Measurements from ENCODE around the gene DCAKD.

The DCAKD gene

DNA sequence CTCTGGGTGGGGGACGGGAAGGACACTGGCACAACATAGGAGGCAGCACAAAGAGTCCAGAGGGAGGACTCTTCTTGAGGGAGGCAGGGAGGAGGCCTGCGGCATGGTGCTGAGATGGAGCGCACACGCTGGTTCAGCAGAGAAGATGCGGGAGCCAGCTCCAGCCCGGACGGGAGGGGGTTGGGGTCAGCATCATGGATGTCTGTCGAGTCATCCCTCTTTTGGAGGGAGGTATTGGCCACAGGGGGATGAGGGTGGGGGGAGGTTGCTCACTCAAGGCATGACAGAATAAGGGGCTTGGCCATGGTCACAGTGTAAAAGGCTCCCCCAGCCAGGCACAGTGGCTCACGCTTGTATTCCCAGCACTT, 19.3 kb downstream of the DCAKD start:
- no peak for DNase-seq (ENCODE audit: low read depth in 2 of 2)
- TF ChIP-seq, protein P1, sequence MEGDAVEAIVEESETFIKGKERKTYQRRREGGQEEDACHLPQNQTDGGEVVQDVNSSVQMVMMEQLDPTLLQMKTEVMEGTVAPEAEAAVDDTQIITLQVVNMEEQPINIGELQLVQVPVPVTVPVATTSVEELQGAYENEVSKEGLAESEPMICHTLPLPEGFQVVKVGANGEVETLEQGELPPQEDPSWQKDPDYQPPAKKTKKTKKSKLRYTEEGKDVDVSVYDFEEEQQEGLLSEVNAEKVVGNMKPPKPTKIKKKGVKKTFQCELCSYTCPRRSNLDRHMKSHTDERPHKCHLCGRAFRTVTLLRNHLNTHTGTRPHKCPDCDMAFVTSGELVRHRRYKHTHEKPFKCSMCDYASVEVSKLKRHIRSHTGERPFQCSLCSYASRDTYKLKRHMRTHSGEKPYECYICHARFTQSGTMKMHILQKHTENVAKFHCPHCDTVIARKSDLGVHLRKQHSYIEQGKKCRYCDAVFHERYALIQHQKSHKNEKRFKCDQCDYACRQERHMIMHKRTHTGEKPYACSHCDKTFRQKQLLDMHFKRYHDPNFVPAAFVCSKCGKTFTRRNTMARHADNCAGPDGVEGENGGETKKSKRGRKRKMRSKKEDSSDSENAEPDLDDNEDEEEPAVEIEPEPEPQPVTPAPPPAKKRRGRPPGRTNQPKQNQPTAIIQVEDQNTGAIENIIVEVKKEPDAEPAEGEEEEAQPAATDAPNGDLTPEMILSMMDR (IDR thresholded peaks at IDR 0.05; ENCODE audit: low read depth, low read length) = no peak

DNA sequence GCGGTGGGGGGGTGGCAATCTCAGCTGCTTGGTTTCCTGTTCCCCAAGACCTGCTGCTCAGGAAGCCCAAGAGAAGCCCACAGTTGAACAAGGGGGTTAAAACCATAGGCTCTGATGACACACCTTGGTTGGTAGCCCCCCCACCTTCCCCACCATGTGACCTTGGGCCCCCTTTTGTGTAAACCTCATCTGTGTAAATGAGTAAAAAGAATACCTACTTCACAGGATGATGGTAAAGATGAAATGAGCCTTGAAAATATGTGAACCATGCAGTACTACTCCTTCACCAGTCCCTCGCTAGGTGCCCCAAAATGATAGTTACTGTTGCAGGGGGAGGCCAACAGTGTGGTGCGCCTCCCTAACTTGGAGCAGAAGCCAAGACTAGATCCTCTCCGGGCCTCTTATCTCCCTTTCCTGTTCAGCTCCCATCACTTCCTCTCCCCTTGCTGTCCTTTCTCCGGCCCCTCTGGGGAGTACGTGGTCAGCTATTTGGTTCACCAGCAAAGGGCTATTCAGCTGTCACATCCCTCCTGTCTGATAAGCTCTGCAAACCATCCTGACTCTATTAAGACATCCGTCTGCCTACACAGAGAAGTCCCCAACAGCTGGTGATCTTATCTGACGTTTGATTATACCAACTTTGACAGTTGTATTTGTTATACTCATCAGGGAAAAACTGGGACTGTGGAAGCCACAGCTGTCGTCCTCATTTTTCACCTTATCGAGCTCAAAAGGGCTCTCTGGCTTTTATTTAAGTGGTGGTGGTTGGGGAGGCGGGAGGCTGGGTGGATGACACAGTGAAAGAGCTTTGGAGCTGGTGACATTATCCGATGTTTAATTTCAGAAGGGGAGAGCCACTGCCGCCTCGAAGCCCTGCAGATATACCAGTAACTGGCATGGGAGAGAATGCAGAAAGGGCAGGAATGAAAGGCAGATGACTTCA, 19.9 kb downstream of the DCAKD start:
- no peak for DNase-seq (ENCODE audit: low read depth in 2 of 2)
- TF ChIP-seq, protein P1 (IDR thresholded peaks at IDR 0.05; ENCODE audit: low read depth, low read length) = no peak
- no peak overlapping the region for H3K4me3 ChIP-seq (replicated peaks in 1 of 2; ENCODE audit: low read depth in 2 of 2, low read length in 2 of 2)

More for the DNA sequence above, 19.3 kb downstream of the DCAKD start:
- H3K4me3 ChIP-seq (replicated peaks in 1 of 2; ENCODE audit: low read depth in 2 of 2, low read length in 2 of 2) = no peak overlapping the region

DNA sequence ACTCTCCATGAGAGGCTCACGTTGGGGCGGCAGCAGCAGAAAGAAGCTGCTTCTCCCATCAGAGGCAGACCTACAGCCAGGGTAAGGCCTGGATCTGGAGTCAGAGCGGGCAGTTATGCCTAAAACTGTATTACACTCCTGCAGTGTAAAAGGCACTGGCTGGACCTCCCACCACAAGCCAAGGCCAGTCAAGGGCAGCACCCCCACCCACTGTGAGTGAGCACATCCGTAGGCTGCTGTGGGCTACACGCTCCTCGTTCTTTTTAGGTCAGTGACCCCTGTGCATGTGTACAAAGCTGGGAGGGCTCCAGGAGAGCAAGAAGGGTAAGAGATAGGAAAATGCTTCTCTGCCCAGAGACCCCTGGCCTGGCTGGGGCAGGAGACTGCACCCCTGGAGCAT, 20.7 kb downstream of the DCAKD start:
- DNase-seq (ENCODE audit: low read depth in 2 of 2) = no peak
- no peak overlapping the region for H3K4me3 ChIP-seq (replicated peaks in 1 of 2; ENCODE audit: low read depth in 2 of 2, low read length in 2 of 2)
- TF ChIP-seq, protein P1 (IDR thresholded peaks at IDR 0.05; ENCODE audit: low read depth, low read length) = no peak

DNA sequence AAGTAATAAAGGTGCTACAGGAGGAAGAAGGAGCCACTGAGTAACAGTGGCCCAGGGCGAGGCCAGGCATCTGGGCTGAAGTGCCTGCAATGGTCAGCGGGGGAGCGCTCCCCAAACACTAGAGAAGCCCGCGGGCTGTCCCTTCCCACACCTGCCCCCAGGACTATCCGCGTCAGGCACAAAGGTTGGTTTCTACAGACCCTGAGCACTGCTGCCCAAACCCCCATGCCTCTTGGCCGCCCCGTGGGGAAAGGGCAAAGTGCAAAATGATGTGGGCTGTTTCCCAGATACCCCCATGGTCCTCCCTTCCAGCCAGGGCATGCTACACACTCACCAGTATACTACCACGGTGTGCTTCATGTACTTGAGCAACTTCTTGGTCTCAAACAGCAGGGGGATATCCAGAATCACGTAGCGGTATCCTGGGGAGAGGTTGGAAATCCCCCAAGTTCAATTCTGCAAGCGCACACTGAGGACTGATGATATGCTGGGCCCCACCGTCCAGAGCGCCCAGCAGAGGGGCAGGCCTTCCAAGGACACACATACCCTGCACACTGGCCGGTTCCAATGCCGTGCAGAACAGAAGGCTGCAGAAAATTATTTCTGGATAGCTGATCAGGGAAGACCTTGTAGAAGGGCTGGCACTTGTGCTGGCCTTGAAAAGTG, 21.5 kb downstream of the DCAKD start:
- TF ChIP-seq, protein P1 (IDR thresholded peaks at IDR 0.05; ENCODE audit: low read depth, low read length) = no peak
- no peak overlapping the region for H3K4me3 ChIP-seq (replicated peaks in 1 of 2; ENCODE audit: low read depth in 2 of 2, low read length in 2 of 2)
- DNase-seq (ENCODE audit: low read depth in 2 of 2) = no peak

DNA sequence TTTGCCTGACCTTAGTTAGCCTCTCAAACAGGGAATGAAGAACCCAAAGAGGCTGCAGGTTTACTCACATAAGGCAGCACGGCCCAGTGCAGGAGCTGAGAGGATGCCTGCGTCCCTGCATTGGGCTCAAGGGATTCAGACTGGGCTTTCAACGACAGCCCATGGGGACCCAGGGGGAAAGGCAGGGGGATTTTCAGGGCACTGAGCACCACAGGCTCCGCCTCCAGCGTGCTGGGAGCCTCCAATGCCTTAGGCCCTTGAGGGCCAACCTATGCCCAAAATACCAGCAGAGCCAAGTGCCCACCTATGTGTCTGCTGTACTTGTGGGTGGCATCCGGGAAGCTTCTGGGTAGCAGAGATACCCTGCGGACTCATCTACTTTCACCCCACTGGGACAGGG, 22.3 kb downstream of the DCAKD start:
- TF ChIP-seq, protein P1 (IDR thresholded peaks at IDR 0.05; ENCODE audit: low read depth, low read length) = no peak
- no peak overlapping the region for H3K4me3 ChIP-seq (replicated peaks in 1 of 2; ENCODE audit: low read depth in 2 of 2, low read length in 2 of 2)
- no peak for DNase-seq (ENCODE audit: low read depth in 2 of 2)

DNA sequence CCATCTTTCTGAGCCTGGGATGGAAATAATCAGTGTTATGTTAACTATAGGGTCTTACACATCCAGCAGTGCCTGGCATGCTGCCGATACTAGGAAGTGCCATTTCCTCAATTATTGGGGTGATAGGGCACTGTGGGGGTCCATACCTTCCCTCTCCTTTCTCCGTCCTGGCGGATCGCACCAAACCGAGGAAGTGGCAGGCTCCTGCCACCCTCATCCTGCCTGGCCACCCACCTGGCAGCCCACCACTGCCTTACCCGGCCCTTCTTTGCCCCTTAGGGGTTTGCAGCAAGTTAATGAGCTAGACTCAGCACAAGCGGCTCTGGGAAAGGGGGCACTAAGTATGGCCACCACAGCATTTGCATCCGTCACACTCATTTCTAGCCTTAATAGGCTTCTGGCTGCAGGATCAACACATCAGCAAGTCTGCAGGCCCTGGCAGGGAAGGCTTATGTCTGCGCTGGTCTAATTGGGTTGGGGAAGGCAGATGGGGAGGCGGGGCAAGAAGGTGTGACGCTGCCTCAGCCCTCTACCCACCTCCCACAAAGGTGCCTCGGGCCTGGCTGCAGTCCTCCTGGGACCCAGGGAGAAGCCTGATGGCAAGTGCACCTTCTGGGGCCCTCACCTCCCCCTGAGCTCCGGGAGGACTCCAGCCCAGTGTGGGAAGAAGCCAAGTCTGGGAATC, 28.6 kb downstream of the DCAKD start:
- no peak for DNase-seq (ENCODE audit: low read depth in 2 of 2)
- TF ChIP-seq, protein P1 (IDR thresholded peaks at IDR 0.05; ENCODE audit: low read depth, low read length) = no peak
- H3K4me3 ChIP-seq (replicated peaks in 1 of 2; ENCODE audit: low read depth in 2 of 2, low read length in 2 of 2) = no peak overlapping the region
